ENCODE data around the gene SIVA1.
"Not testable (repeated sequence)": the region's sequence is repeated elsewhere in the genome, so short reads cannot be mapped to it uniquely, and the experiment has no call there.

Gene SIVA1

DNA sequence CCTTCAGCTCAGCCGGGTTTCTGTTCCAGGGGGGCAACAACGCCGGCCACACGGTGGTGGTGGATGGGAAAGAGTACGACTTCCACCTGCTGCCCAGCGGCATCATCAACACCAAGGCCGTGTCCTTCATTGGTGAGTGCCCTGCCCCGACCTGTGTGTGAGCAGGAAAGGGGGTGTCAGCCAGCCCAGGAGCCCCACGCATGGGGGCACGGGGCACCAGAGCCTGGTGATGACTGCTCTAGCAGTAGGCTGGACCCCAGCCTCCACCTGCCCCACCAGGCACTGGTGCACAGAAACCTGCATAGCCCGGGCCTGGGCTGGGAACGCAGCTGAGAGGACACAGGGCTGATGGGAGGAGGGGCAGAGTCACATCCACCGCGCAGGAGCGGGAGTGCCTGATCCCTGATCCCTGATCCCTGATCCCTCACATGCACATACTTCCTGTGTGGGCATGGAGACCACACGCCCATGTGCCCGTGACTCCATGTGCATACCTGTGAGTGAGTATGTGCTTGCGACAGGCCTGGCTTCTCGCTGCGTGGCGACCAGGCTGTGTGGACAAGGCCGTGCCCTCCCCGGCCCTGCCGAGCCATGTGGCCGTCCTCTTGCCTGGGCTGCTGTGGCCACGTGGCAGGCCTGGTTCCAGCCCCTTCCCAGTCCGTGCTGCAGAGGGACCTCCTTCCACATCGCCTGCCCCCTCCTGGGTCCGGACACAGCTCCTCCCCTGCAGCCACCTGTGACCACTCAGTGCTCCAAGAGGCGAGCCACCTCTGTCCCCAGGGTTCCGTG, 17.8 kb upstream of the SIVA1 start:
- no peak for DNase-seq

DNA sequence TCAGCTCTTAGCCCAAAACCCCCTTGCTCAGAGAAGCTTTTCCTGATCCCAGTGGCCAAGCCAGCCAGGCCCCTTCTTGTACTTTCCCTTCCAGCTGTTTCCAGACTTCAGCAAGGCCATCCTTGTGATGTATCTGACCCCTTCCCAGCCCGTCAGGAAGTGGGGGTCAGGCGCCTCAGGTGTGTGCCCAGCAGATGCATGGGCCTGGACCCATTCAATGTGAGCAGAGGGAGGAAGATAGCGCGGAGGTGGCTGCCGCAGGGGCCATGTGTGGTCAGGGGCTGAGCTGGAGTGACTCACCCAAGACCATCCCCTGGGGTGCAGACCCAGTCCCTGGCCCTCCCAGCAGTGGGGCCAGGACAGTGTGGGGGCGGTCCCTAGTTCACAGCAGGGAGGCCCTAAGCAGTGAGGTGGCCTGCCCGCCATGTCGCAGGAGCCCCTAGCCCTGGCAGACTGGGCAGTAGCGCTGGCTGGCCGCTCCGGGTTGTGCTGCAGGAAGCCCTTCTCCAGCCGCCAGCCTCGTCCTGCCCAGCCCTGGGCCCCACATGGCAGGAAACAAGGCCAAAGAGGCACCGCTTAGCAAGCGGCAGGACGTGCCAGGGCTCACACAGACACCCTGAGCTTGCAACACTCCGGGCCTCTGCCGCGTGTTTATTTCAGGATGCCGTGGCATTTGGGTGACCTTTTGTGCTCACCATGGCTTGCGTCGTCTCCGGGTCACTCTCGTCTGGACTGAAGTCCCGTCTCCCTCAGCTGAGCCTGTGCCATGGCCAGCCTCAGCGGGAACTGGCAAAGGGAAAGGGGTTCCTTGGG, 16.9 kb upstream of the SIVA1 start:
- DNase-seq, result no peak

DNA sequence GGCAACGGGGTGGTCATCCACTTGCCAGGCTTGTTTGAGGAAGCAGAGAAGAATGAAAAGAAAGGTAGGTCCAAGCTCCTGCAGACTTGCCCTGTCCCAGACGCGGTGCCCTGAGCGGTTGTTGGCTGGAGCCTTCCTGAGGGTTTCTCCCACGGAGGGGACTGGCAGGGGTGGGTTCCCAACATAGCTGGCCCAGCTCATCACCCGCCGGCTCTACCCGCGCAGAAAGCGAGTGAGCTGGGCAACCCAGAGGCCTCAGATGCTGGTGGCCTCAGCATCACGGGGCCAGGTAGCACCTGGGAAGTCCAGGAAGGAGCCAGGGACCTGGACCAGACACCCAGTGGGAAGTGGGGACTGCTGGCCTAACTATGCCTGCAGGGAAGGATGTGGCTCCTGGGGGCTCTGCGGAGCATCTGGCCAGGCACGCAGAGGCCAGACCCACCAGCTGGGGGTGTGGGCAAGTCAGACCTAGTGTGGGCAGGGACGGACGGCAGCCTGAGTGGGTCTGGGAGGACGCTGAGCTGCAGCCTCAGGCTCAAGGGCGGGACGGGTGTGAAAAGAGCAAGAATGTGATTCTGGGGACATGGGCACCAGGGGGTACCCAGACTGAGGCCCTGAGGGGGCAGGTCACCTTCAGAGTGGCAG, 14.4 kb upstream of the SIVA1 start:
- DNase-seq, result no peak

DNA sequence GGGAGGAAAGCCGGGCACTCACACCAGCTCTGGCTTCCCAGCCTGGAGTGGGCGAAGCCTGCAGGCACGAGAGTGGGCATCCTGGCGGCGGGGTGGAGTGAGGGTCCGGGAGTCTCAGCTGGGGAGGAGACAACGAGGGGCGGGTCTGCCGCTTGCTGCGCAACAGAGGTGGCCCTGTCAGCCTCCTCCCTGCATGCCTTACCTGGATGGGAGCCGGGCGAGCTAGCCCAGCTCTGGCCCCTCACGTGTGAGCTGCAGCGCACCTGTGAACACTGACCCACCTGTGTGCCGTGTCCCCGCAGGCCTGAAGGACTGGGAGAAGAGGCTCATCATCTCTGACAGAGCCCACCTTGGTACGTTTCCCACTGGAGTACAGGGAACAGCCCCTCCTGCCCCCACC, 13.9 kb upstream of the SIVA1 start:
- DNase-seq, result no peak

DNA sequence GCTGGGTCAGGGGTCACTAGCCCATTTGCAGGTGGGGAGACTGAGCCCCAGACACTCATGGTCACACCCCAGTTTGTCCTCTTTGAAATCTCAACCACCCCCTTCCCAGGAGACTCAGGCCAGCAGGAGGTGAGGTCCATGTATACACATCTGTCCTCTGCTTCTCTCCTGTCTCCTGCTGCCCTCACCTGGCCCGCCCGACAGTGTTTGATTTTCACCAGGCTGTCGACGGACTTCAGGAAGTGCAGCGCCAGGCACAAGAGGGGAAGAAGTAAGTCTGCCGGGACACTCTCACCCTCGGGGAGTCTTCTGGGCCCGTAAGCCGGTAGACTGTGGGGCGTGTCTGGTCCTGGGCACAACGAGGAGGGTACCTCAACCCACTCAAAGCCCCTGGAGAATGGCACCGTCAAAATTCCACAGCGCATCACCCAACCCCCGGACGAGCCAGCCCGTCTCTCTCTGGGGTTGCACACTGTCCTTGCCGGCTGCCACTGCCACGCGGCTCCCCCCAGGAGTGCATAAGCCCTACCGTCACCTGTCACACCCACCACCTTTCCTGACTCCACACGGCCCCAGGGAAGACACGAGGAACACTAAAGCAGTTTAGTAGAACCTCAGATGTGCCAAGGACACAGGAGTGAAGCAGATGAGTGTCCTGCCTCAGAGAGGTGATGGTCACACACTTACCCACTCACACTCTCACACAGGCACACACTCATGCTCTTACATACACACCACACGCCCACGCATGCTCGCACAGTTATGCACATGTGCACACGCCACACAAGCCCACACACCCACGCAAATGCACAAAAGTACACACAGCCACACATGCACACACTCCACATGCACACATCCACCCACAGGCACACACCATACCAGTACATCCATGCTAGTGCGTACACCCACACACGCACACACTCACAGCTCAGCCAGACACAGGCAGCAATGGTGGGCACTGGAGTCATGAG, 13.1 kb upstream of the SIVA1 start:
- DNase-seq, result no peak

DNA sequence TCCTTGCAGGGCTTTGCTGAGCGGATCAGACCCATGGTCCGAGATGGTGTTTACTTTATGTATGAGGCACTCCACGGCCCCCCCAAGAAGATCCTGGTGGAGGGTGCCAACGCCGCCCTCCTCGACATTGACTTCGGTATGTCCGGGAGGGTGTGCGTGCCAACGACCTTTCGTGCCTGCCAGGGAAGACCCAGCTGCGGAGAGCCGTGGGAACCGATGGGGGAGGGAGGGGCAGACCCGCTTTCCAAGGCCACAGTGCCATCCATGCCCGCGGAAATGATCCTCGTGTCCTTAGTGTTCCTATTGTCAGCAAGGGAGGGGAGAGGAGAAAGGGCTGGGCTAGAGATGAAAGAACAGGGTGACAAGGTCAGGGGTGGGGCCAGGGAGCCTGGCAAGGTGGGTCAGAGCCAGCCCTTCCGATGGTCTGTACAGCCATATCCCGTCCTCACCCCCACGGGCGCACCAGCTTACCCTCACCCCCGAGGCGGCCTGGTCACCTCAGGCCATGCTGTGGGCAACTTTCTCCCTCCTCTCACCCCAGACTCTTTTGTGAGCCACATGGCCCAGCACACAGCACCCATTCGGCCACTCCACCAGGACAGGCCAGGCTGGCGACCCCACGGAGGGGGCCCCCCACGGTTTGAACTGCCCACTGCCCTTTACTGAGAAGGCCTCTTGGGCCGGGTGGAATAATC, 11.7 kb upstream of the SIVA1 start:
- no peak for DNase-seq

DNA sequence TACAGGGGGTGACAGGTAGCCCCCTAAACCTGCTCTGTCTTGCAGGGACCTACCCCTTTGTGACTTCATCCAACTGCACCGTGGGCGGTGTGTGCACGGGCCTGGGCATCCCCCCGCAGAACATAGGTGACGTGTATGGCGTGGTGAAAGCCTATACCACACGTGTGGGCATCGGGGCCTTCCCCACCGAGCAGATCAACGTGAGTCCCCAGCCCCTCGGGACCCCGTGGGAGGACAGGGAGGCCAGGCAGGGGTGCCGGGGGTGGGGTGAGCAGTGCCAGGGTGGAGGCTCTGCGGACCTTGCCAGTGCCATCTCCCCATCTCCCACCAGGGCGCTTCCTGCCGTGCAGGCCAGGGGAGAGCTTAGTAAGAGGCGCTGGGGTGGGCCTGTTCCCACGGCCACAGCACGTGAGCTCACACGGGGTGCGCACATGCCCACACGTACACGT, 11.1 kb upstream of the SIVA1 start:
- no peak for DNase-seq

DNA sequence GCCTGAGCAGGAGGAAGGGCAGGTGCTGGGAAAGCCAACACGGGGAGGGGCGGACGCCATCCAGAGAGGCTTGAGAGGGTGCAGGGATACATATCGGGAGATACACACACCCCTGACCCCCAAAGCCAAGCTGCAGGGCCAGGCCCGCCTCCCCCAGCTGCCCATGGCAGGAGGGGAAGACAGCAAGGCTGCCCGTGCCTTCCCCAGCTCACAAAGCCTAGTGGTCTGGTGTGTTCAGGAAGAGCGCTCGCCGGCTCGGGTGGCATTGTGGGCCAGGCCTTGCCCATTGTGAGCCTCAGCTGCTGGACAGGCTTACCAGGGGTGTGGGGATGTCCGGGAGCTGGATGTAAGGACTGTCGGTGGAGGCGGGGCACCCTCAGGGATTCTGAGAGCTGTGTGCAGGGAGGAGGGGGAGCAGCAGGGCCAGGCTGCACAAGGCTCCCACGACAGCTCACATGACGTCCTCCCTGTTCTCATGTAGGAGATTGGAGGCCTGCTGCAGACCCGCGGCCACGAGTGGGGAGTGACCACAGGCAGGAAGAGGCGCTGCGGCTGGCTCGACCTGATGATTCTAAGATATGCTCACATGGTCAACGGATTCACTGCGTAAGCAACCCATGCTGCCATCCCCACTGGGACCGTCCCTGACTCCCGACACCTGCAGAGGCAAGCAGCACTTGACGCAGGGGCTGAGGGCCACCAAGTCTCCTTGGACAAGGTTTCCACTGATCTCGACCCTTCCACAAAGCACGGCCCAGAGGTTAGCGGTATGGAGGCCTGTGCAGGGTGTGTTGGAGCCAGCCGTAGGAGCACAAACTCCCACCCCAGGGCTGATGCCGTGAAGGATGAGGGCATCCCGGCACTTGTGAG, 10.1 kb upstream of the SIVA1 start:
- DNase-seq, result no peak

DNA sequence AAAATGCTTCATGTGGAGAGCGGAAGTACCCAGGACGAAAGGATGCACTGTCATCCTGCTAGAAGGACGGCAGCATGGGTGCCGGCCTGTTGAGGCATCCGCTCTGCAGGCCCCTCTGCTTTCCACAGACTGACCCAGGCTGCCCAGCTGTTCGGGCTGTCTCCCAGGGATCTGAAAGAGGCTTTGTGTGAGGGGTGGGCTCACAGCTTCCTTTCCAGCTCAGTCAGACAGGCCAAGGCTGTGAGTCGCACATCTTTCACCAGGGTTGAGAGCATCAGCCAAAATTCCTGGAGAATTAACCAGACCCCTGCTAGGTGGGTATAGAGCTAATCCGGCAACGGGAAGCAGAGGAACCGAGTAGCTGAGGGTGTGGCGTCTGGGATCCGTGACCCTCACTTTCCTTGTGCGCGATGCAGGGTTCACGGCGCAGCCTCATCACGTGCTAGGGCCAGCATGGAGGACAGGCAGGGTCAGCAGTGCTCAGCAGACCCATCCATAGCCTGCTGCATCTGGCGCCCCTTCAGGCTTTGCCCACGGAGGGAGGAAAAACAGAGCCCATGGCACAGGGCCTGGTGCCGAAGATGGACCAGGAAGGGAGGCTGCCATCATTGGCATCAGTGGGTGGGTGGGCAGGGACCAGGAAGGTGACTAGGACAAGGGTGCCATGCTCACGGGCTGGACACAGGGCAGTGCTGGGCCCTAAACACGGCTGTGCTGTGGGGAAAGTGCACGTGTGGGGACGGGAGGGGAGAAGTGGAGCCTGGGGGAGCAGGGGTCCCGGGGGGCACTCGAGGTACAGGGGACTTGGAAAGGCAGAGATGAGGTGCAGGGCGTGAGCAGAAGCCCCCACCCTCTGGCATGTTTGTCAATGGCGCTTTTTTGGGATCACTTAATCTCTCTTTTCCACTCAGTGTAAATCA, 9.2 kb upstream of the SIVA1 start:
- DNase-seq, result no peak

DNA sequence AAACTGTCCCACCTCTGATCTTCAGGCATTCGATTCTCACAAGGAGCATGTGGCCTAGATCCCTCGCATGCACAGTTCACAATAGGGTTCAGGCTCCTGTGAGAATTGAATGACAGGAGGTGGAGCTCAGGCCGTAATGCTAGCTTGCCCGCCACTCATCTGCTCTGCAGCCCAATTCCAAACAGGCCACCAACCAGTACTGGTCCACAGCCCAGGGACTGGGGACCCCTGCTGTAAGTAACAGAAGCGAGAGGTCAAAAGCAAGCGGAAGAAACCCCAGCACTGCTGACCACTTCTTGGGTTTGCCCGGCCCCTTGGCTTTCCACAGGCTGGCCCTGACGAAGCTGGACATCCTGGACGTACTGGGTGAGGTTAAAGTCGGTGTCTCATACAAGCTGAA, 8.5 kb upstream of the SIVA1 start:
- no peak for DNase-seq

DNA sequence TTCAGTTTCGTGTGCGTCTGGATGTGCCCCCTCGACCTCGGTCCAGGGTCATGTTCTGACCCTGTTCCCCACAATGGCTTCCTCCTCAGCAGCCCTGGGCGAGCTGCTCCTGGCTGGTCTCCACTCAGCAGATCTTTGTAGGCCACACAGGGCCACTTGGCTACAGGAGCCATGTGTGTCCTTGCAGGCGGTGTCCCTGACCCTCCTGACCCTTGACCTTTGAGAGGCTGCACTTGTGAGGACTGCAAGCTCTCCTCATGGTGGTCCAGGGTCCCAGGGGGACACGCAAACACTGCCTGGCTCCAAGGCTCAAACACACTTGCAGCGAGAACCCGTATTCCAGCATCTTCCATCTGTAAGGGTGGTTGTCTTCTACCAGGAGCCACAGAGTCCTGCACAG, 7.5 kb upstream of the SIVA1 start:
- no peak for DNase-seq

DNA sequence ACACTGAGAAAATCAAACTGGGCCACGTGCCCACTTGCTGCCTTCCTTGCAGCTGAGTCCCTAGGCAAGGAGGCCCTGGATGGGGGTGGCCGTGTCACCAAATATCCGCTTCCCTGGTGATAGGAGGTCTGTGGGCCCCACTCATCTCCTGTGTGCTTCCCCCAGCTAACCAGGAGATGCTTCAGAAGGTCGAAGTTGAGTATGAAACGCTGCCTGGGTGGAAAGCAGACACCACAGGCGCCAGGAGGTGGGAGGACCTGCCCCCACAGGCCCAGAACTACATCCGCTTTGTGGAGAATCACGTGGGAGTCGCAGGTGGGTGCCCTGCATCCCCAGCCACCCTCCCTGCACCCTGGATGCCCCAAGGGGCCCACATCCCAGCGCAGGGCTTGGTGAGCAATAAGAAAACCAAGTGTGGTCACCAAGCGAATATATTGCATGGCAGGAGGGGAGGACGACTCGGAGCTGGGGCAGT, 6.8 kb upstream of the SIVA1 start:
- no peak for DNase-seq

DNA sequence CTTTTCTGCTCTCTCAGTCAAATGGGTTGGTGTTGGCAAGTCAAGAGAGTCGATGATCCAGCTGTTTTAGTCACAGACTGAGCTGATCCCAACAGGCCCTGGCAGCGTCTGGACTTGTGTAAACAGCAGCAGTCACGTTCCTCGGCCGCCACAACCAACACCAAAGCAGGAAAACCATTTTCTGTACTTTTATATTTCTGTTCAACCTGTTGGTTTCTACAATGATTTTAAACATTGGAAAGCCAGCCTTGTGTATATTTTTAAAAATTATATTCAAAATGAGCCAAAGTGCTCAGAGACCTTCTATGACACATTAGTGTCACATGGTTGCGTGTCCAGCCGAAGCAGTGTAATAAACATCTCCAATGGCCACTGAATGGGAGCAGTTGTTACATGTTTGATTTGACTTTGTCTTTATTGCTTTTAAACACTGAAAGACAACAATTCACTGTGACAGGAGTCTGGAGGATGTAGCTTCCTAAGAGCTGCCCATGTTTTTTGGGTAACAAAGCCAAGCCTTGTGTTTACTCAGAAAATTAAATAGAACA, 5.9 kb upstream of the SIVA1 start:
- DNase-seq, result no peak

DNA sequence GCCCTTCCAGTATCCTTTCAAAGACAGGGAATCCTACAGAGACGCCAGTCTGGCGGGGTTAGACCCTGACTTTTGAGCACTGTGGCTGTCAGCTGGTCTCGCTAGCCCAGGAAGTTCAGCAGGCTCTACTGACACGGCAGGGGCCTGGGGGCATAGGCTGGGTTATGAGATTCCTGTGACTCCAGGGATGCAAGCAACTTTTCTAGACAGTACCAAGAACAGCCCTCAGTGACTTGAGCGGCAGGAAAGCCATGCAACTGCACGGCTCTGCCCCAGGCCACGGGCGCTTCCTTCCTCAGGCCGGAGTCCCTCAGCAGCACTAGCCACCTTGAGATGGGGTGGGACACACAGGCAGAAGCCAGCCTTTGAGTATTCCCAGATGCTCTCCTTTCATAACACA, 5.1 kb upstream of the SIVA1 start:
- no peak for DNase-seq

DNA sequence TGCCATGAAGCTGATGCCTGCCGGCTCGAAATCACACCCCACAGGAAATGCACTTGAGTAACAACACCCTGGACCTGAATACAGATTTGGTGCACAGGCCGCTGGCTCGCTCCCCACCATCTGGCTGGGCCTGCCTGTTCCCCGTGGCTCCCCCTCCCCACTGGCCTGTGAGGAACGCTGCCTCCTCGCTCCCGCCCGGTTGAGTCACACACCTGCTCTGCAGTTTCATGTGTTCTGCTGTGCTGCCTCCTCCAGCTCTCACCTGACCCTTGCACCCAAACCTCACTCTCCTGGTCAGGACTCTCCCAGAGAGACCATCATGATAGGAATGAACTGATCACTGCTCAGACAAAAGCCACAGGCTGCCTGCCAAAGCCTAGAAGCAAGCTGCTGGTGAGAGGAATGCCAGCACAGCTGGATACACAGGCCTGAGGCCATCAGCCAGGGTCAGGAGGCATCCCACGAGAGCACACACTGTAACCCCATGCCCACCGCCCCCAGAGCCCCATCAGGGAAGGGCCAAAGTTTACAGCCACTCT, 3.8 kb upstream of the SIVA1 start:
- no peak for DNase-seq

DNA sequence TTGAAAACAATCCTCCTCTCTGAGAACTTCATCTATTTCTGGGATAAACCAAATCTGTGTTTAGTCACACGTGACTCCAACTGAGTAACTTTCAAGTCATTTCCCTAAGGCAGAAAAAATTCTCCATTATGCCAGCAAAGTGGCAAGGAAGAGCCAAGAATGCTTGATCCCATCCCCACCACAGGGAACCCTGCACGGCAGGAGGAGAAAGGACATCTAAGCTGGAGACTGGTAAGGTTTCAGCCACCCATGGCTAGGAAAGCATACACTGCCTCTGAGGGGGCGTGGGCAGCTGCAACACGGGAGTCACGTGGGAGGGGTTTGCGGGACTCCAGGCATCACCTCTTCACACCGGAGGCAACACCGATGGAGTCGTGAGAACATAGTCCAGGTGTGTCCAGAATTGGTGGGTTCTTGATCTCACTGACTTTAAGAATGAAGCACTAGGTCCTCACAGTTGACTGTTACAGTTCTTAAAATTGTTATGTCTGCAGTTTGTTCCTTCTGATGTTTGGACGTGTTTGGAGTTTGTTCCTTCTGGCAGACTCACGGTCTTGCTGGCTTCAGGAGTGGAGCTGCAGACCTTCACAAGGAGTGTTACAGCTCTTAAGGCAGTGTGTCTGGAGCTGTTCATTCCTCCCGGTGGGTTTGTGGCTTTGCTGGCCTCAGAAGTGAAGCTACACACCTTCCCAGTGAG, 2.7 kb upstream of the SIVA1 start:
- DNase-seq, result no peak

DNA sequence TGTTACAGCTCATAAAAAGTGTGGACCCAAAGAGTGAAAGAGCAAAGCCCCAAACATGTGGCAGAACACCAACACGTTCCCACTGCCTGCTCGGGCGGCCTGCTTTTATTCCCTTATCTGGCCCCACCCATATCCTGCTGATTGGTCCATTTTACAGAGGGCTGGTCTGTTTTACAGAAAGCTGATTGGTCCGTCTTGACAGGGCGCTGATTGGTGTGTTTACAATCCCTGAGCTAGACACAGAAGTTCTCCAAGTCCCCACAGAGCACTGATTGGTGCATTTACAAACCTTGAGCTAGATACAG, 2.2 kb upstream of the SIVA1 start:
- not testable (repeated sequence) for DNase-seq

Data from NCI-H2029 treated with DMSO at 0.1 percent for 48 hours (cell line).